H9 (cell line): ENCODE measurements around the gene PPP1R2C. TPM values are rescaled to one million over a fixed set of nuclear protein-coding genes. Genes with fewer than 3 reads are reported as not detected.

Source experiments
- DNase-seq: peaks from one replicate; pipeline ENCODE4 v3.0.0-alpha.2; 2017
- H2AFZ ChIP-seq: one replicate; pipeline ENCODE4 v1.6.1; 2013; ENCODE audit warnings: mild to moderate bottlenecking, low read length, control low read depth, moderate library complexity
- H2AK5ac ChIP-seq: 2 replicates; pipeline ENCODE4 v1.6.1; 2013; ENCODE audit warnings: low read length, control low read depth, mixed read lengths; ENCODE audit not compliant: insufficient read length
- H2BK120ac ChIP-seq: one replicate; pipeline ENCODE4 v1.6.1; 2013; ENCODE audit warnings: low read depth, mild to moderate bottlenecking, low read length, control low read depth, inconsistent platforms; ENCODE audit not compliant: poor library complexity, severe bottlenecking
- H2BK12ac ChIP-seq: 2 replicates; pipeline ENCODE4 v1.6.1; 2013; ENCODE audit warnings: low read length, control low read depth, mixed read lengths, low read depth; ENCODE audit not compliant: insufficient read length
- H2BK15ac ChIP-seq: 2 replicates; pipeline ENCODE4 v1.6.1; 2013; ENCODE audit warnings: low read depth, low read length, control low read depth
- H2BK20ac ChIP-seq: one replicate; pipeline ENCODE4 v1.6.1; 2013; ENCODE audit warnings: low read depth, mild to moderate bottlenecking, low read length, control low read depth, inconsistent platforms; ENCODE audit not compliant: poor library complexity, severe bottlenecking
- H2BK5ac ChIP-seq: 2 replicates; pipeline ENCODE4 v1.6.1; 2013; ENCODE audit warnings: low read length, control low read depth, mixed read lengths; ENCODE audit not compliant: insufficient read length
- H3K14ac ChIP-seq: 2 replicates; pipeline ENCODE4 v1.6.1; 2013; ENCODE audit warnings: low read length, control low read depth; ENCODE audit not compliant: insufficient read depth
- H3K18ac ChIP-seq: 2 replicates; pipeline ENCODE4 v1.6.1; 2013; ENCODE audit warnings: low read depth, mild to moderate bottlenecking, mixed read lengths, low read length, control low read depth; ENCODE audit not compliant: insufficient read length
- H3K23ac ChIP-seq: 2 replicates; pipeline ENCODE4 v1.6.1; 2013; ENCODE audit warnings: low read length, control low read depth, mixed read lengths, low read depth; ENCODE audit not compliant: insufficient read length
- H3K23me2 ChIP-seq: 2 replicates; pipeline ENCODE4 v1.6.1; 2013; ENCODE audit warnings: low read depth, mild to moderate bottlenecking, mixed read lengths, low read length, control low read depth; ENCODE audit not compliant: insufficient read length, poor library complexity, severe bottlenecking
- H3K27ac ChIP-seq: 2 replicates; pipeline ENCODE4 v1.5.1; 2013; ENCODE audit warnings: low read length, control low read depth, mixed read lengths, low read depth; ENCODE audit not compliant: insufficient read length
- H3K27me3 ChIP-seq: 2 replicates; pipeline ENCODE4 v1.6.1; 2013; ENCODE audit warnings: low read length, control low read depth, inconsistent platforms; ENCODE audit not compliant: insufficient read depth
- H3K4ac ChIP-seq: 2 replicates; pipeline ENCODE4 v1.6.1; 2013; ENCODE audit warnings: low read depth, mild to moderate bottlenecking, control low read depth, inconsistent platforms, low read length, moderate library complexity
- H3K4me1 ChIP-seq: 2 replicates; pipeline ENCODE4 v1.6.1; 2013; ENCODE audit warnings: low read length, control low read depth, inconsistent platforms; ENCODE audit not compliant: insufficient read depth
- H3K4me2 ChIP-seq: 2 replicates; pipeline ENCODE4 v1.6.1; 2013; ENCODE audit warnings: low read length, control low read depth, mixed read lengths; ENCODE audit not compliant: insufficient read length, insufficient read depth
- H3K56ac ChIP-seq: 2 replicates; pipeline ENCODE4 v1.6.1; 2013; ENCODE audit warnings: low read depth, mild to moderate bottlenecking, mixed read lengths, low read length, control low read depth; ENCODE audit not compliant: insufficient read length
- H3K79me1 ChIP-seq: 2 replicates; pipeline ENCODE4 v1.6.1; 2013; ENCODE audit warnings: low read depth, mild to moderate bottlenecking, moderate library complexity, low read length, control low read depth, inconsistent platforms; ENCODE audit not compliant: insufficient read depth, poor library complexity, severe bottlenecking
- H3K79me2 ChIP-seq: 2 replicates; pipeline ENCODE4 v1.6.1; 2013; ENCODE audit warnings: low read length, control low read depth, inconsistent platforms; ENCODE audit not compliant: insufficient read depth
- H3K9ac ChIP-seq: 2 replicates; pipeline ENCODE4 v1.6.1; 2013; ENCODE audit warnings: low read length, control low read depth, mixed read lengths; ENCODE audit not compliant: insufficient read length; ENCODE audit errors: extremely low read depth
- H3K9me3 ChIP-seq: one replicate; pipeline ENCODE4 v1.6.1; 2013; ENCODE audit warnings: low read depth, low read length, inconsistent platforms; ENCODE audit not compliant: control insufficient read depth
- H3T11ph ChIP-seq: one replicate; pipeline ENCODE4 v1.6.1; 2013; ENCODE audit warnings: mild to moderate bottlenecking, low read length, control low read depth, inconsistent platforms
- H4K20me1 ChIP-seq: one replicate; pipeline ENCODE4 v1.6.1; 2013; ENCODE audit not compliant: control insufficient read depth, insufficient read length, insufficient read depth
- H4K5ac ChIP-seq: 2 replicates; pipeline ENCODE4 v1.6.1; 2013; ENCODE audit warnings: low read depth, mild to moderate bottlenecking, mixed read lengths, low read length, control low read depth; ENCODE audit not compliant: insufficient read length
- H4K8ac ChIP-seq: replicated peaks from 2 replicates; pipeline ENCODE4 v1.6.1; 2013; ENCODE audit warnings: low read length, control low read depth, mixed read lengths, low read depth; ENCODE audit not compliant: insufficient read length
- H4K91ac ChIP-seq: 2 replicates; pipeline ENCODE4 v1.6.1; 2013; ENCODE audit warnings: low read depth, mild to moderate bottlenecking, moderate library complexity, mixed read lengths, low read length, control low read depth; ENCODE audit not compliant: insufficient read length
- H3K27ac Mint-ChIP-seq, 3 experiments: 2 replicates in 2 of 3; 3 replicates in 1 of 3; pipeline ENCODE4 v1.8.0; 2020 to 2021; ENCODE audit warnings: mixed read lengths in 3 of 3, mild to moderate bottlenecking in 1 of 3, moderate library complexity in 1 of 3
- H3K27me3 Mint-ChIP-seq: 2 replicates; pipeline ENCODE4 v1.8.0; 2021; ENCODE audit warnings: low read depth, mild to moderate bottlenecking, moderate library complexity, mixed read lengths
- H3K36me3 Mint-ChIP-seq, 3 experiments: 2 replicates in 2 of 3; 3 replicates in 1 of 3; pipeline ENCODE4 v1.8.0; 2020 to 2021; ENCODE audit warnings: low read depth in 3 of 3, mixed read lengths in 3 of 3; ENCODE audit not compliant: insufficient read depth in 1 of 3
- H3K4me1 Mint-ChIP-seq, 2 experiments: 2 replicates each; pipeline ENCODE4 v1.8.0; 2020; ENCODE audit warnings: mixed read lengths in 2 of 2
- H3K4me3 Mint-ChIP-seq, 2 experiments: 2 replicates in 1 of 2; 3 replicates in 1 of 2; pipeline ENCODE4 v1.8.0; 2020 to 2021; ENCODE audit warnings: mild to moderate bottlenecking in 2 of 2, mixed read lengths in 2 of 2, moderate library complexity in 1 of 2
- H3K9me3 Mint-ChIP-seq, 2 experiments: 2 replicates in 1 of 2; 3 replicates in 1 of 2; pipeline ENCODE4 v1.8.0; 2020; ENCODE audit warnings: mild to moderate bottlenecking in 2 of 2, mixed read lengths in 2 of 2, moderate library complexity in 1 of 2
- CTCF ChIP-seq: fragments of 200-600 bp; sonication (generic); conservative IDR thresholded peaks from 3 replicates; pipeline ENCODE4 v1.8.0; 2021; ENCODE audit warnings: antibody characterized with exemption, mild to moderate bottlenecking
- WGBS: extraction: QIAGEN DNeasy Blood & Tissue Kit; methylation state at CpG from one replicate; pipeline ENCODE4 v1.1.7; 2013; ENCODE audit warnings: missing lambda C conversion rate, low lambda C conversion rate, mixed read lengths; ENCODE audit not compliant: insufficient read length; ENCODE audit errors: extremely low coverage; 5-methylcytosine and 5-hydroxymethylcytosine counted together
- total RNA-seq: library from RNA; stranded (reverse); gene quantifications from 2 replicates; pipeline ENCODE4 v1.2.1, GENCODE V29; 2021

PPP1R2C gene
- total RNA-seq, 1 experiment from 2014 or later, result not detected

- H2BK20ac ChIP-seq, result no peak overlapping the region
- no peaks in the 10 kb centered on the region for H3K23me2 ChIP-seq
- H4K20me1 ChIP-seq, result no peaks in the 10 kb centered on the region
- no peak overlapping the region for H2BK12ac ChIP-seq
- Mint-ChIP-seq H3K36me3 (peaks cover 37 to 51% (median 42%) of the 10 kb centered on the region in 3 experiments), H3K4me3 (no peak overlapping the region), H3K9me3 (peaks cover 44 to 56% of the 10 kb centered on the region in 2 experiments), H3K4me1 (peaks cover 39 to 40% of the 10 kb centered on the region in 2 experiments), H3K27ac (peak overlapping the region in 2 of 3 experiments; percentile 64 to 75; a peak in 2 of 7 replicates), H3K27me3 (no peaks in the 10 kb centered on the region)
- no peak overlapping the region for H3K18ac ChIP-seq
- no peak overlapping the region for H3K56ac ChIP-seq
- H3K79me2 ChIP-seq, result no peaks in the 10 kb centered on the region
- TF ChIP-seq CTCF, result no peak
- no peaks in the 10 kb centered on the region for H3K27me3 ChIP-seq
- H2AFZ ChIP-seq, result no peak overlapping the region
- H3K14ac ChIP-seq, result no peak overlapping the region
- no peak overlapping the region for H4K91ac ChIP-seq
- H3K79me1 ChIP-seq, result no peaks in the 10 kb centered on the region
- no CpG with 5 or more reads among the region's 2 CpGs for WGBS
- H3K4me2 ChIP-seq, result no peak overlapping the region
- H4K5ac ChIP-seq, result no peak overlapping the region
- H2BK5ac ChIP-seq, result no peak overlapping the region
- no peak for DNase-seq
- peaks cover 4% of the 10 kb centered on the region; the same call in 1 of the 2 replicates for H3K4me1 ChIP-seq
- H4K8ac ChIP-seq, result no peak overlapping the region
- no peak overlapping the region for H2BK120ac ChIP-seq
- H3K23ac ChIP-seq, result no peak overlapping the region
- no peak overlapping the region for H3T11ph ChIP-seq
- no peak overlapping the region for H3K27ac ChIP-seq
- H2BK15ac ChIP-seq, result no peak overlapping the region
- no peak overlapping the region for H3K9ac ChIP-seq
- H3K9me3 ChIP-seq, result no peaks in the 10 kb centered on the region
- H2AK5ac ChIP-seq, result no peak overlapping the region
- H3K4ac ChIP-seq, result no peak overlapping the region
Measured at GRCh38 chrX:42809569-42809968, 31.6 kb upstream of the PPP1R2C start.
